Measurements from ENCODE around the gene BBS10.
"Not testable (repeated sequence)": the region's sequence is repeated elsewhere in the genome, so short reads cannot be mapped to it uniquely, and the experiment has no call there.

The BBS10 gene

DNA sequence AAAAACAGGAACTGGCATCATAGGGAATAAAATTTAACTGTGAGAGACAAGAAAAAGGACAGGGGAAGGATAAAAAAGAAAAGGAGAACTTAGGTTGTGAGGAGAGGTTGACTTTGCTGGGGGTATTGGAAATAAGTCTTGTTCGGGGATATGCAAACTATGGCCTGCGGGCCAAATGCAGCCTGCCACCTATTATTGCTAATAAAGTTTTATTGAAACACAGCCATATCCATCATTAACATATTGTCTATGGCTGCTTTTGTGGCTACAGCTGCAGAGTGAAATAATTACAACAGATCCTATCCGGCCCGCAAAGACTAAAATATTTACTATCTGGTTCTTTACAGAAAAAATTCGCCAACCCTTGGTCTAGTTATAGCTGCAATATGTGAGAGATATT is 18.6 kb downstream of the BBS10 start:
- DNase-seq (ENCODE audit: low read depth in 2 of 2): no peak

GRCh38 chr12:76329159-76329558 is 19.1 kb downstream of the BBS10 start:
- no peak for DNase-seq (ENCODE audit: low read depth in 2 of 2)

GRCh38 chr12:76319595-76320319 is 28.5 kb downstream of the BBS10 start:
- not testable (repeated sequence) for DNase-seq (ENCODE audit: low read depth in 2 of 2)

- DNase-seq (ENCODE audit: low read depth in 2 of 2): no peak
Observed at GRCh38 chr12:76318773-76319594, 29.2 kb downstream of the BBS10 start.

GRCh38 chr12:76317976-76318375 is 30.2 kb downstream of the BBS10 start:
- no peak for DNase-seq (ENCODE audit: low read depth in 2 of 2)

DNA sequence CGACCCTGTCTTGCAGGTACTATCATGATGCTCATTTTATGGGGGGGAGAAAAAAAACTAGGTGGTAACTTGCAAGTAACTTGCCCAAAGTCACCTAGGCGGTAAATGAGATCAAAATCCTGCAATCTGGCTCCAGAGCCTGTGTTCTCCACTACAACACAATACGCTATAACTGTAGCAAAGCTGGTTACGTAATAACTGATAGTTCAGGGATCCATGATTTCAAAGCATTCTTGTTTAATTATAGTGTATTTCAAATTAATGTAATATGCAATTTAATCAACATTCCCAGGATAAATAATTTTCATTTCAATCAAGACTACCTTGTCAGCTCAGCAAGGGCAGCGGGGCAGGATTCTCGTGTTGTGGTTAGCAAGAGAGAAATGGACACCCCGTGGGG is 31.7 kb downstream of the BBS10 start:
- no peak for DNase-seq (ENCODE audit: low read depth in 2 of 2)

DNA sequence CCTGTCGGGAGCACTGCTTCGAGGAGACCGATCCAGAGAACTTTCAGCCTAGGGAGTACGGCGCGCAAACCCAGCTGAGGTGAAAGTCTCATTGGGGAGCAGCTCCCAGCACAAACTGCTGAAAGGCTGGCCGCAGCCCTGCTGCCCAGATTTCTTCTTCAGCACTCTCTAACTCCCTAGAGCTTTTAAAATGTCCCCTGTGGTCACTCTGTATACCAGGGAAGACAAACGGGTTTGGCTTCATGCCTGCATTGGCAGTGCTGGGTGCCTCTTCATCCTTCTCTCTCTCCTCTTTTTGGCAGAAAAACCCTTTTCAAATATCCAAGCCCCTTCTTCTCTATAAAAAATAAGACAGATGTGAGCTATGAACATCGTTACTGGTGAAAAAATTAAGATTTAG is 34.9 kb downstream of the BBS10 start:
- no peak for DNase-seq (ENCODE audit: low read depth in 2 of 2)

DNA sequence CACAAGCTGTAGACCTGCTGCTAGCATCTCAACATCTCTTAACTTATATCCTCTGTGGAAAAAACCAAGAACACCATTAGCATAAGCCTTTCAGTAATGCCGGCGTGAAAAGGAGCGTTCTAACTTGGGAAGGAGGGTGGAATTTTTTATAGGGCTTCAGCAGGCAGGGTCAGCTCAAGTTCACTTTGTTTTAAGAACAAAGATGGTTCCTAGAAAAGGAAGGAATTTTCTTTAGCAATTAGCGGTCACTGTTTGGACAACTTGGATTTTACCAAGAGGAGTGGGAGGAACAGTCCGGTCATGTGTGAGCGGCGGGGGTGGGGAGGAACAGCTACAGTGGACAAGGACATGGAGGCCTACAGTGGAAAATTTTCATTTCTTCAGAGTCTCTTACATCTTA is 35.9 kb downstream of the BBS10 start:
- no peak for DNase-seq (ENCODE audit: low read depth in 2 of 2)

- no peak for DNase-seq (ENCODE audit: low read depth in 2 of 2)
Observed at GRCh38 chr12:76311796-76312195, 36.4 kb downstream of the BBS10 start.

- no peak for DNase-seq (ENCODE audit: low read depth in 2 of 2)
Observed at GRCh38 chr12:76310110-76310509, 38.1 kb downstream of the BBS10 start.

DNA sequence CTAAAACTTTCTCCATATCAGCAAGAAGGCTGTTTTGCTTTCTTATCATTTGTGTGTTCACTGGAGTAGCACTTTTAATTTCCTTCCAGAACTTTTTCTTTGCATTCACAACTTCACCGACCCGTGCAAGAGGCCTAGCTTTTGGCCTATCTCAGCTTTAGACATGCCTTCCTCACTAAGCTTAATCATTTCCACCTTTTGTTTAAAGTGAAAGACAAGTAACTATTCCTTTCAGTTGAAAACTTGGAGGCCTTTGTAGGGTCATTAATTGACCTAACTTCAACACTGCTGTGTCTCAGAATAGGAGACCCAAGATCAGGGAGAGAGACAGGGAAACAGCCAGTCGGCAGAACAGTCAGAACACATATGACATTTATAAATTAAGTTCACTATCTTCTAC is 39.3 kb downstream of the BBS10 start:
- DNase-seq (ENCODE audit: low read depth in 2 of 2): no peak

GRCh38 chr12:76307083-76307482 is 41.1 kb downstream of the BBS10 start:
- DNase-seq (ENCODE audit: low read depth in 2 of 2): no peak

DNA sequence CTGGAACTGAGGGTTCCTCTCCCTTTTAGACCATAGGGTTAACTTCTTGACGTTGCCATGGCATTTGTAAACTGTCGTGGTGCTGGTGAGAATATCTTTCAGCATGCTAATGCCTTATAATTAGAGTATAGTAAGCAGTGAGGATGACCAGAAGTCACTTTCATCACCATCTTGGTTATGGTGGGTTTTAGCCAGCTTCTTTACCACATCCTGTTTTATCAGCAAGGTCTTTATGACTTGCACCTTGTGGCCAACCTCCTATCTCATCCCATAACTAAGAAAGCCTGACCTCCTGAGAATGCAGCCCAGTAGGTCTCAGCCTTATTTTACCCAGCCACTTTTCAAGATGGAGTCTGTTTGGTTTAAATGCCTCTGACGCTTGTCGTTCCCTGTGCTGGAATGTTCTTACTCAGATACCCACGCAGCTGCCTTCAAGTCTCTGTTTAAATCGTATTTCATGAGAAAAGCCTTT is 44.2 kb downstream of the BBS10 start:
- DNase-seq (ENCODE audit: low read depth in 2 of 2): no peak

- DNase-seq (ENCODE audit: low read depth in 2 of 2): no peak
Observed at GRCh38 chr12:76303365-76303764, 44.9 kb downstream of the BBS10 start.

DNA sequence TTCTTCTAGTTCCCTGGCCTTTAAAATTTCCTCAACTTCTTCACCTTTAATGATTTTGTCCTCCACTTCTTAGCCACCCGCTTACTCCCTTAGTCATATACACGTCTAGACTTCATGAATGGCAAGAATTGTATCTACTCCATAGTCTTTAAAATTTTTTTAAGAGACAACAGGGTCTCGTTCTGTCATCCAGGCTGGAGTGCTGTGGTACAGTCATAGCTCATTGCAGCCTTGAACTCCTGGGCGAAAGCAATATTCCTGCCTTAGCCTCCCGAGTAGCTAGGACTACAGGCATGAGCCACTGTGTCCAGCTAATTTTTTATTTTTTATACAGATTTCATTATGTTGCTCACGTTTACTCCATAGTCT is 47.9 kb downstream of the BBS10 start:
- no peak for DNase-seq (ENCODE audit: low read depth in 2 of 2)

GRCh38 chr12:76299536-76300296 is 48.5 kb downstream of the BBS10 start:
- no peak for DNase-seq (ENCODE audit: low read depth in 2 of 2)
